ENCODE measurements around the gene VCX.

Gene VCX

GRCh38 chrX:7889680-7890079 lies 46.7 kb downstream of the VCX start:
- TF ChIP-seq CTCF (IDR thresholded peaks at IDR 0.05; ENCODE audit: poor library complexity, severe bottlenecking): no peak
- Histone ChIP-seq H3K4me3 (ENCODE audit: severe bottlenecking) (no peak overlapping the region), H3K36me3 (ENCODE audit: low read depth) (no peaks in the 10 kb centered on the region), H3K27ac (ENCODE audit: poor library complexity, severe bottlenecking) (no peak overlapping the region), H3K9me3 (ENCODE audit: severe bottlenecking) (no peaks in the 10 kb centered on the region), H3K27me3 (ENCODE audit: insufficient read depth, poor library complexity, severe bottlenecking) (no peaks in the 10 kb centered on the region), H3K4me1 (ENCODE audit: insufficient read depth, poor library complexity, severe bottlenecking) (no peaks in the 10 kb centered on the region)
- ATAC-seq (ENCODE audit: low read depth): peak; percentile 81
- no peak for DNase-seq (ENCODE audit: low spot score)

- ATAC-seq (ENCODE audit: low read depth): no peak
- Histone ChIP-seq H3K27me3 (ENCODE audit: insufficient read depth, poor library complexity, severe bottlenecking) (no peaks in the 10 kb centered on the region), H3K27ac (ENCODE audit: poor library complexity, severe bottlenecking) (no peak overlapping the region), H3K9me3 (ENCODE audit: severe bottlenecking) (no peaks in the 10 kb centered on the region), H3K4me3 (ENCODE audit: severe bottlenecking) (no peak overlapping the region), H3K36me3 (ENCODE audit: low read depth) (no peaks in the 10 kb centered on the region), H3K4me1 (ENCODE audit: insufficient read depth, poor library complexity, severe bottlenecking) (no peaks in the 10 kb centered on the region)
- no peak for DNase-seq (ENCODE audit: low spot score)
- no peak for TF ChIP-seq CTCF (IDR thresholded peaks at IDR 0.05; ENCODE audit: poor library complexity, severe bottlenecking)
Observed at GRCh38 chrX:7891928-7892327, 49.0 kb downstream of the VCX start.
